DMS153 treated with DMSO at 0.1 percent for 48 hours (cell line): ENCODE measurements around the gene ADIRF.
"Not testable (repeated sequence)": the region's sequence is repeated elsewhere in the genome, so short reads cannot be mapped to it uniquely, and the experiment has no call there.

ENCODE experiments used
- DNase-seq: peaks from one replicate; lab custom pipeline; 2025; ENCODE audit not compliant: unreplicated experiment; lab: John Stamatoyannopoulos, UW

The ADIRF gene

DNA sequence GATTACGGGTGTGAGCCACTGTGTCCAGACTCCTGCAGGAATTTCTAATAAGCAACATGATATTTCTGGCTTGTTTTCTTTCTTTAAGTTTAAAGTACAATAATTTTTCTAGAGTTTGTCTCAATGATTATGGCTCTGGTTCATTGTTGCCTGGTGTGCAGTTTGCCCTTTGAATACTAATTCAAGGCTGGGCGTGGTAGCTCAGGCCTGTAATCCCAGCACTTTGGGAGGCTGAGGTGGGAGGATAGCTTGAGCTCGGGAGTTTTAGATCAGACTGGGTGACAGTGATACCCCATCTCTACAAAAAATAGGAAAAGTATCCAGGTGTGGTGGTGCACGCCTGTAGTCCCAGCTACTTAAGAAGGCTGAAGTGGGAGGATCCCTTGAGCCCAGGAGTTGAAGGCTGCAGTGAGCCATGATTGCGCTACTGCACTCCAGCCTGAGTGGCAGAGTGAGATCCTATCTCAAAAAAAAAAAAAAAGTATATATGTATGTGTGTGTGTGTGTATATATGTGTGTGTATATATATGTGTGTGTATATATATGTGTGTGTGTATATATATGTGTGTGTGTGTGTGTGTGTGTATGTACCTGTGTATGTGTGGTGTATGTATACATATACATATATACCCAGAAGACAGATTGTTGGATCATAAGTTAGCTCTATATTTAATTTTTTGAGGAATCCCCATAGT, 8.2 kb downstream of the ADIRF start:
- DNase-seq = no peak

DNA sequence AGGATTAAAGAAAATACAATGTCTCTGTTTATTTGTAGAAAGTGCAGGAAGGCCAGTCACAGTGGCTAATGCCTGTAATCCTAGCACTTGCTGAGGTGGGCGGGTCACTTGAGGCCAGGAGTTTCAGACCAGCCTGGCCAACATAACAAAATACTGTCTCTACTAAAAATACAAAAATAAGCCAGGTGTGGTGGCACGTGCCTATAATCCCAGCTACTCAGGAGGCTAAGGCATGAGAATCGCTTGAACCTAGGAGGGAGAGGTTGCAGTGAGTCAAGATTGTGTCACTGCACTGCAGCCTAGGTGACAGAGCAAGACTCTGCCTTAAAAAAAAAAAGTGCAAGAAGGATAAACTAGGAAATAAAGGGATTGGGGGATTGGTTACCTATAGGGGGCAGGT, 10.2 kb downstream of the ADIRF start:
- not testable (repeated sequence) for DNase-seq

DNA sequence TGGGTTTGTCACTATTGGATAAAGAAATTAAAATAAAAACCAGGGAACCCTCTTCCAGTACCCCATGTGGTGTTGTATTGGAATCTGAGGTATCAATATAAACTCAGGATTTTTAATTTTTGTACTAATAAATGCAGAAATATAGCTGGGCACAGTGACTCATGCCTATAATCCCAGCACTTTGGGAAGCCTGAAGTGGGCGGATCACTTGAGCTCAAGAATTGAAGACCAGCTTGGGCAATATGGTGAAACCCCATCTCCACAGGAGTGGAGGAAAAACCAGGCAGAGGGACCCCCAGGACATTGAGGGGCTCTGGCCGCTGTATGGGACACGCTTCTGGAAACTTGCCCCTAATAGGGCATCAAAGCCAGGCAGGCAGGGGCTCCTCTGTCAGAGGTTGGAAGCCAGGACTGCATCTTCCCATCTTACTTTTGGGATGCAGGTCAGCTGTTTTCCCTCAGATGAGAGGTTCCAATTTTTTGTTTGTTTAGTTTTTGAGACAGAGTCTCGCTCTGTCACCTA, 11.1 kb downstream of the ADIRF start:
- no peak for DNase-seq

DNA sequence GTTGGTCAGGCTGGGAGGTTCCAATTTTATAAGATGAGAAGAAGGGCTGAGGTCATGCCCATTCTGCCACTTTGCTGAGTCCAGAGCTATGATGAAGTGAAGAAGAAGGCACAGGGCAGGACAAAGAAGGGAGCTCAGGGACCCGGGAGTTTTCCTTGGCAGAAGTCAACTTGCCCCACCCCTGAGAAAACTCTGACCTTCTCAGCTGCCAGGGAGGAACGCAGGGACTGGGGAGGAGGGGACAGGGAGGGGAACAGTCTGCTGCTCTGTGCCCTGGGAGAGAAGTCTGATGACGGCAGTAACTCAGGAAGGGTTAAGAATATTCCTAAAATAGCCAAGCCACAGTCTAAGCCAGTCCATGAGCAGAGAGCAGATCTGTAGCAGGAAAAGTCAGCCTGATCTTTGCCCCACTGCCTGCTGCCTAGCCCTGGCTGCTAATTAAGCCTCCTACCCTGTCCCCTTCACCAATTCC, 11.7 kb downstream of the ADIRF start:
- DNase-seq = no peak

DNA sequence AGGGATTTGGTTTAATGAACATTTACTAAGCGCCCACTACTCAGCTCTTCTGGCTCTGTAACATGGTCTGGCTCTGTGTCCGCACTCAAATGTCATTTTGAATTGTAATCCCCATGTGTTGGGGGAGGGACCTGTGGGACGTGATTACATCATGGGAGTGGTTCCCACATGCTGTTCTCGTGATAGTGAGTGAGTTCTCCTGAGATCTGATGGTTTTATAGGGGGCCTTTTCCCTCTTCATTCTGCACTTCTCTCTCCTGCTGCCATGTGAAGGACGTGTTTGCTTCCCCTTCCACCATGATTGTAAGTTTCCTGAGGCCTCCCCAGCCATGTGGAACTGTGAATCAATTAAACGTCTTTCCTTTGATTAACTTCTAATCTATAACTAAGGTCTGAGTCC, 12.7 kb downstream of the ADIRF start:
- not testable (repeated sequence) for DNase-seq

DNA sequence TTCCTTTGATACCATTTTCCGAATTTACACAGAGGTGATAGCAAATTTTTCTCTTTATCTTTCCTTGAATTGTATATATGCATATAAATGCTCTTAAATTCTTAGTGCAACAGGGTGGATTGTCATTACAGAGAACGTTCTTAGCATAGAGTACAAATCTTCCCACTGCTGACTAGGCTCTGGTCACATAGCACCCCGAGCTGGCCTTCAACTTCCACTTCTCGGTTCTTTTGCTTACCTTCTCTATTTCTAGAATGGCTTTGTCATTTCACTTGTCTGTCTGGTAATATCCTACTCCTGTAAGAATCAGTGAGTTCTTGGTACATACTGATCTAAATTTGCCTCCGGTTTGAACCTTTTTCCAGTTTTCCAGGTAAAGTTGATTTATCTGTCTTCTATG, 13.4 kb downstream of the ADIRF start:
- DNase-seq = no peak

DNA sequence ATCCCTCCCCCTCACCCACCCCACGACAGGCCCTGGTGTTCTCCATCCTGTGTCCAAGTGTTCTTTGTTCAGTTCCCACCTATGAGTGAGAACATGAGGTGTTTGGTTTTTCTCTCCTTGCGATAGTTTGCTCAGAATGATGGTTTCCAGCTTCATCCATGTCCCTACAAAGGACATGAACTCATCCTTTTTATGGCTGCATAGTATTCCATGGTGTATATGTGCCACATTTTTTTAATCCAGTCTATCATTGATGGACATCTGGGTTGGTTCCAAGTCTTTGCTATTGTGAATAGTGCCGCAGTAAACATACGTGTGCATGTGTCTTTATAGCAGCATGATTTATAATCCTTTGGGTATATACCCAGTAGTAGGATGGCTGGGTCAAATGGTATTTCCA, 16.2 kb downstream of the ADIRF start:
- not testable (repeated sequence) for DNase-seq

DNA sequence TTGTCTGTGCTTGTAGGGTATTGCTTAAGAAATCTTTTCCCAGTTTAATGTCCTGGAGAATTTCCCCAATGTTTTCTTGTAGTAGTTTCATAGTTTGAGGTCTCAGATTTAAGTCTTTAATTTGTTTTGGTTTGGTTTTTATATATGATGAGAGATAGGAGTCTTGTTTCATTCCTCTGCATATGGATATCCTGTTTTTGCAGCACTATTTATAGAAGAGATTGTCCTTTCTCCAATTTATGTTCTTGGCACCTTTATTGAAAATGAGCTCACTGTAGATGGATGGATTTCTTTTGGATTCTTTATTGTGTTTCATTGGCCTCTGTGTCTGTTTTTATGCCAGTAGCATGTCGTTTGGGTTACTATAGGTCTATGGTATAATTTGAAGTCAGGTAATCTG, 20.2 kb downstream of the ADIRF start:
- DNase-seq = no peak

DNA sequence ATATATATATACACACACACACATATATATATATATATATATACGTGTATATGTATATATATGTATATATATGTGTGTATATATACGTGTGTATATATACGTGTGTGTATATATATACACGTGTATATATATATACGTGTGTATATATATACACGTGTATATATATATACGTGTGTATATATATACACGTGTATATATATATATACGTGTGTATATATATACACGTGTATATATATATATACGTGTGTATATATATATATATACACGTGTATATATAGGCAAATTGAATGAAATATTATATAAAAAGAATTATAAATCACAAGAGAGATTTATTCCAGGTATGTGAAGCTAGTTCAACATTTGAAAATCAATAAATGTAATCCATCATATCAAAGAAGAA, 23.1 kb downstream of the ADIRF start:
- not testable (repeated sequence) for DNase-seq

DNA sequence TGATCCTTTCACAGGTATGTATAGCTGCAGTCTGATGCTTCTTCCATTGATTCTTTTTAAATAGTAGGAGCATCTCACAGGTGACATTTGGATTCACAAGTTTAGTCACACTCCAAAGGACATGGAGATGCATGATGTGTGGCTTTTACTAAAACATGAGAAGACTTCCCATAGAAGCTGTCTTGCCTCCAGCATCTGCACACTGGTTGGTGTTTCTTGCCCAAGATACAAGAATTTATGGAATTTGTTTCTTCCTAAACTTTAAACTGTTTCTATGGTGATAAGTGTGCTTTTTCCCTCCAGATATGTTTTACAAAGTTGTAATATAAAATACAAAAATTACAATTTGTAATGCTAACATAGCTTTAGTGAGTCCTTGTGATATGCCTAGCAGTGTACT, 24.2 kb downstream of the ADIRF start:
- DNase-seq = no peak

DNA sequence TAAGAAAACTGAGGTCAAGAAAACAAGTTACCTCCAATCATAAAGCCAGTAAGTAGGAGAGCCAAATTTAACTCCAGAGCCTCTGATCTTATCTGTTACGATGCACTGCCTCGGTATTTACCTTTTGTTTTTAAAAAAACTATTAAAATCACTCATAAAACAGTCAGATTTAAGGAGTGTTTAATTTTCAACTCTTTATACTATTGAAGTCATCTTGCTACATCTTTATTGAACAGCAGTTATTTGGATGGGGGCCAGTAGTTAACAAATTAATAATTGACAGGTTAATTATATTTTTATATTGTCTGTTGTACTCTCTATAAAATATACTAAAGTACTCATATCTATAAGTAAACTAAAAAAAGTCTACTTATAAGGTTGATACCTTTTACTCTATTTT, 24.6 kb downstream of the ADIRF start:
- DNase-seq = no peak

DNA sequence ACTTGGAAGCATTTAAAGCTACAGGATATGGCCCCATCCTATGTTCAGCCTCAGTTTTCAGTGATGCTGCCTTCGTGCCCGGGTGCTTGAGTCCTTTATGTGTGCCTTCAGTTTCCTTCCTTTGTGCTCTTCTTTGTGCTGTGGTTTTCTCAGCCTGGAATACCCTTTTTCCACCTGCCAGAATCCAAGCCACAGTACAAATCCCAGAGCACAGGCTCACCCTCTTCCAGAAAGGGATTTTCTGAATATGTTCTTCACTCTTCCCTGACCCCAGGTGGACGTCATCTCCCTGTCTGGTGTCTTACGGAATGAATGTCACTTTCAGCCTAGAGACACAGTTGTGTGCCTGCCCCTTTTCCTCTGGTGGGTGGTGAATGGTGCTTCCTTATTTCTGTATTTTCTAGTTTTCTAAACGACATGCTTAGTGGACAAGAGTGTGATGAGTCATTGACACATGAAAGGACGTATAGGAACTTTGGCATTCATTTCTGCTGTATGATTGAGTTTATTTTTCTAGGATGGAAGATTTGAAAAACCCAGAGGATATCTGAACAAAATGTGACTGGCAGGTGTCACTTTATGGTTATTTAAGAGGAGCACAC, 31.6 kb downstream of the ADIRF start:
- not testable (repeated sequence) for DNase-seq

DNA sequence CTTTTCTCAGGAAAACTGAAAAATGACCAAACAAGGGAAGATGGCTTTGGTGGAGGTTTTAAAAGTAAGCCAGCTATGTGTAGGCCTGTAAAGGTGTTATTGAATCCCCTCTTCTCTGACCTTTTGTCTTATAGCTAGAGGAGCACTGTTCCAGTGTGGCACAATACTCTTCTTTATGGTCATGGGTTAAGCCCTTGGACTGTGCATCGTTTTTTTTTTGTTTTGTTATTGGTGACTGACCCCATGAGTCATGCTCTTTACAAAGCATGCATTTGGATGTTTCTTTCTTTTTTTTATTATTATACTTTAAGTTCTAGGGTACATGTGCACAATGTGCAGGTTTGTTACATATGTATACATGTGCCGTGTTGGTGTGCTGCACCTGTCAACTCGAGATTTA, 32.2 kb downstream of the ADIRF start:
- DNase-seq = no peak

DNA sequence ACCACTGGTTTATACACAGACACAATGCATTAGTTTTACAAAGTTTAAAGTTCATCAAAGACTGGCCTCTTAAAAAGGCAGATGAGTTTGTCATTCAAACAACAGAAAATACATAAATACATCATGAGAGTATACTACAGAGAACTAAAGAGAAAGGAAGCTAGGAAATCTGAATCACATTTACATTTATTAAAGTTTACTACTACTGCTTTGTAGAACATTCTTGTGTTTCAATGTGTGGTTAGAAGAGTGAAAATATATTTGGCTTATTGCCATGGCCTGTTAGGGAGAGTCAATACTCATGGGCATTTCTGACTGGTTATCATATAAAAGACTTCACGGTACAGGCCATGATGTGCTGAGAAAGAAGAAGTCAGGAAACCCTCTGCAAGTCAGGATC, 38.8 kb downstream of the ADIRF start:
- DNase-seq = not testable (repeated sequence)

DNA sequence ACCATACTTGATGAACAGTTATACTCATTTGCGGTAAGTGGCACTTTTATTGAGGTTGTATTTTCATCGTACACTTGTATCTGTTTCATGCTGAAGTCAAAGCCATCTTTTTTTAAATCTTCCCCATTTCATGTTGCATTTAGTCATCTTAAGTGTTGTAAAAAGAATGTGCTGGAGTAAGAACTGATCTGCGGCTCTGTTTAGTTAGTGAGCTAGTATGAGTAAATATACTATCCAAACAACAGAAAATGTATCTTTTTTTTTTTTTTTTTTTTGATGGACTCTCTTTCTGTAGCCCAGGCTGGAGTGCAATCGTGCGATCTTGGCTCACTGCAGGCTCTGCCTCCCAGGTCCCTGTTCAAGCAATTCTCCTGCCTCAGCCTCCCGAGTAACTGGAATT, 39.4 kb downstream of the ADIRF start:
- DNase-seq = not testable (repeated sequence)

DNA sequence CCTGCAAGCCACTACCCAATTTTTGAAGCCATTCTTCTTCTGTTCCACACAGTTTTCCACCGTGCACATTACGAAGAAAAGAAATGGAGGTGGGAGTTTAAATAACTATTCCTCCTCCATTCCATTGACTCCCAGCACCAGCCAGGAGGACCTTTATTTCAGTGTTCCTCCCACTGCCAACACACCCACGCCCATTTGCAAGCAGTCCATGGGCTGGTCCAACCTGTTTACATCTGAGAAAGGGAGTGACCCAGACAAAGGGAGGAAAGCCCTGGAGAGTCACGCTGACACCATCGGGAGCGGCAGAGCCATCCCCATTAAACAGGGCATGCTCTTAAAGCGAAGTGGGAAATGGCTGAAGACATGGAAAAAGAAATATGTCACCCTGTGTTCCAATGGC, 40.0 kb downstream of the ADIRF start:
- not testable (repeated sequence) for DNase-seq

DNA sequence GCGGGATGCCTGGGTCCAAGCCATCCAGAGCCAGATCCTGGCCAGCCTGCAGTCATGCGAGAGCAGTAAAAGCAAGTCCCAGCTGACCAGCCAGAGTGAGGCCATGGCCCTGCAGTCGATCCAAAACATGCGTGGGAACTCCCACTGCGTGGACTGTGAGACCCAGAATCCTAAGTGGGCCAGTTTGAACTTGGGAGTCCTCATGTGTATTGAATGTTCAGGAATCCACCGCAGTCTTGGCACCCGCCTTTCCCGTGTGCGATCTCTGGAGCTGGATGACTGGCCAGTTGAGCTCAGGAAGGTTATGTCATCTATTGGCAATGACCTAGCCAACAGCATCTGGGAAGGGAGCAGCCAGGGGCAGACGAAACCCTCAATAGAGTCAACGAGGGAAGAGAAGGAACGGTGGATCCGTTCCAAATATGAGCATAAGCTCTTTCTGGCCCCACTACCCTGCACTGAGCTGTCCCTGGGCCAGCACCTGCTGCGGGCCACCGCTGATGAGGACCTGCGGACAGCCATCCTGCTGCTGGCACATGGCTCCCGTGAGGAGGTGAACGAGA, 40.9 kb downstream of the ADIRF start:
- not testable (repeated sequence) for DNase-seq

DNA sequence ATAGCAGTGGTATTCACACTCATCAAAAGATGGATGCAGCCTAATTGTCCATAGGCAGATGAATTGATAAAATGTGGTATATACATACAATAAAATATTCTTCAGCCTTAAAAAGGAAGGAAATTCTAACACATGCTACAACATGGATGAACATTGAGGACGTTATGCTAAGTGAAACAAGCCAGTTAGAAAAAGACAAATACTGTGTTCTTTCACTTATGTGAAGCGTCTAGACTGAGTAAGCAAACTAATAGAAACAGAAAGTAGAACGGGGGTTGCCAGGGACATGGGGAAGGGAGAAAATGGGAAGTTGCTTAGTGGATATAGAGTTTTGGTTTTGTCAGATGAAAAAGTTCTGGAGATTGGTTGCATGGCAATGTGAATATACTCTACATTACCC, 45.2 kb downstream of the ADIRF start:
- DNase-seq = not testable (repeated sequence)

DNA sequence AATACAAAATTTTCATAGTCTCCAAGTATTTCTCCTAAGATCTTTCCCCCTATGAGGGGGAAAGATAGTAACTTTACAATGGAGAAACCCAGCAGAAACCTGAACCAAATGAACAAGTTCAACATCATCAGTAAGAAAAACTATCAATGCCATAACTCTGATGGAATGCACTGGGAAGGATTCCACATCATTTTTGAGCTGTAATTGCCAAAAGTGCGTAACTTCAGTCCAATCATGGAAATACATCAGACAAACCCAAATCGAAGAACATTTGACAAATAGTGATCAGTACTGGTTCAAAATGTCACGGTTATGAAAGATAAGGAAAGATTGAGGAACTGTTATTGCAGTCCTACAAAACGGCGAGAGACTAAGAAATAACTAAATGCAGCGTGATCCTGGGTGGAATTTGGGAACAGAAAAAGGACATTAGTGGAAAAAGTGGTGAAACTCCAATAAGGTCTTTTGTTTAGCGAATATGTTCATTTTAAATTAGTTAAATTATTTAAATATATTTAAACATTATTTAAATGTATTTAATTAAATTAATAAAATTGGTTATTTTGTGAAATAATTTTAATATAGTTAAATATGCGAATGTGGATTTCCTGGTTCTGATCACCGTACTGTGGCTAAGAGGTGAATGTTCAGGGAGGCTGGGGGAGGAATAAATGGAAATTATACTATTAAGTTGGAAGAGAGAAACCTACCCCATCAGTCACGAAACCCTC, 46.9 kb downstream of the ADIRF start:
- not testable (repeated sequence) for DNase-seq

DNA sequence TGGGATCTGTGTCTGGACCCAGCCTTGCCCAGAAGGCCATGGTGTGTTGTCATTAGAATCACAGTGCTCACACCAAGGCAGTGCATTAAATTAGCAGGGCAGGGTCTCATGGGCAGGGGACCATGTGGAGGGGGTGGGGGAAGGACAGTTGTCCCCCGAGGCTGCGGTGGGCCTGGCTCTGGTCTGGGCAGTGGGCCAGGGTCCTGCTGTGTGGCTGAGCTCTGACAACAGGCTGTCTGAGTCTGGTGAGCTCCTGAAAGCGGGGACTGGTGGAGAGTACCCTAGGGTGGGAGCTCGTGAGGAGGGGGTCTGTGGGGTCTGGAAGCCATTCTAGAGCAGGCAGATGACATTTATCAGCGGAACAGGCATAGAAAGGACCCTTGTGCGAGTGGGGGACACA, 49.8 kb downstream of the ADIRF start:
- not testable (repeated sequence) for DNase-seq

DNA sequence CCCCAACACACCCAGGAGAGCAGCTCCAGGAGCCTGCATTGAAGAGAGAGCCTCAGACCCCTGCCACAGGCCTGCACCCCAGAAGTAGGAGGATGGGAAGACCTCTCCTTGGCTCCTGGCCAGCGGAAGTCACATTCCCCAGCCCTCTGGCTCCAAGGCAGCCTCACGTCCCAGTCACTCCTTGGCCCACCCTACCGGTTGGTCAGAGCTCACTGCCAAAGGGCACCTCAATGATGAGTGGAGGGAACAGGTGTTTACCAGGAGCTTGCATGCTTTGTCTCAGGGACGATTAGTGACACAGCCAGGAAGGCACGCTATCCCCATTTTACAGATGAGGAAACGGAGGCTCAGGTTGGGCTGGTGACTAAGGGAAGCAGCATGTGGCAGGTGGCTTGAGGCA, 50.8 kb downstream of the ADIRF start:
- DNase-seq = not testable (repeated sequence)

DNA sequence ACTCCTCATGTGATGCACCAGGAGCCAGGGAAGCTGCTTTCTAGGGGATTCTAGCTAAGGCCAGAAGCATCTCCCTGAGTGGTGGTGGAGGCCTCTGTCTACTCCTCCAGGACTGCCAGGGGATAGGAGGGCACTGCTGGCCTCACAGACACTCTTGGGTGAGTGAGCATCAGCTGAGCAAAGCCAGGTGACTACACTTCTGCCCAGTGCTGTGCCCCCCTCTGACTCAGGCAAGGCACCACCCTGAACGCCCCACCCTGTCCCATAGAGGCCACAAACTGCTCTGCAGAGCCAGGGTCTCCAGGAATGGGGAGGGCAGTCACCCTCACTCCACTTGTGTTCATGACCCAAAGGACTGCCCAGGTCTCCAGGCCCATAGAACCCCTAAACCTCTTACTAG, 51.2 kb downstream of the ADIRF start:
- not testable (repeated sequence) for DNase-seq
